GM19467 (cell line): Measurements from ENCODE around the gene PDE6A.
"Not testable (repeated sequence)": the region's sequence is repeated elsewhere in the genome, so short reads cannot be mapped to it uniquely, and the experiment has no call there.

Source experiments
- ATAC-seq: cut with Tn5 transposase; IDR thresholded peaks from one replicate; pipeline ENCODE4 v1.9.1; 2021; ENCODE audit warnings: mild to moderate bottlenecking, moderate library complexity; ENCODE audit not compliant: unreplicated experiment

PDE6A gene

GRCh38 chr5:149898811-149899210 lies 45.8 kb downstream of the PDE6A start:
- no peak for ATAC-seq

GRCh38 chr5:149895416-149896345 lies 48.9 kb downstream of the PDE6A start:
- ATAC-seq, result no peak

GRCh38 chr5:149894237-149894636 lies 50.4 kb downstream of the PDE6A start:
- no peak for ATAC-seq

GRCh38 chr5:149893403-149893931 lies 51.1 kb downstream of the PDE6A start:
- ATAC-seq, result no peak

- ATAC-seq, result no peak
These were observed 52.0 kb downstream of the PDE6A start for GRCh38 chr5:149892594-149892993.

- ATAC-seq, result no peak
These were observed 56.3 kb downstream of the PDE6A start for GRCh38 chr5:149888280-149888679.

GRCh38 chr5:149887622-149888183 lies 56.9 kb downstream of the PDE6A start:
- no peak for ATAC-seq

- ATAC-seq, result no peak
These were observed 57.7 kb downstream of the PDE6A start for GRCh38 chr5:149886692-149887470.

GRCh38 chr5:149886060-149886459 lies 58.5 kb downstream of the PDE6A start:
- ATAC-seq, result no peak

- no peak for ATAC-seq
These were observed 59.1 kb downstream of the PDE6A start for GRCh38 chr5:149885513-149885912.

- no peak for ATAC-seq
These were observed 61.0 kb downstream of the PDE6A start for GRCh38 chr5:149883550-149883949.

GRCh38 chr5:149882633-149883032 lies 62.0 kb downstream of the PDE6A start:
- ATAC-seq, result not testable (repeated sequence)

GRCh38 chr5:149881874-149882273 lies 62.7 kb downstream of the PDE6A start:
- ATAC-seq, result no peak

- no peak for ATAC-seq
These were observed 63.4 kb downstream of the PDE6A start for GRCh38 chr5:149881069-149881622.

GRCh38 chr5:149879593-149879992 lies 65.0 kb downstream of the PDE6A start:
- not testable (repeated sequence) for ATAC-seq

GRCh38 chr5:149878371-149878770 lies 66.2 kb downstream of the PDE6A start:
- ATAC-seq, result no peak

GRCh38 chr5:149873896-149874295 lies 70.7 kb downstream of the PDE6A start:
- ATAC-seq, result no peak

GRCh38 chr5:149872351-149873040 lies 72.1 kb downstream of the PDE6A start:
- no peak for ATAC-seq

- no peak for ATAC-seq
These were observed 73.1 kb downstream of the PDE6A start for GRCh38 chr5:149871471-149871870.

GRCh38 chr5:149870697-149871096 lies 73.9 kb downstream of the PDE6A start:
- no peak for ATAC-seq
